GM18909 (cell line): ENCODE measurements around the gene TNRC6C.
"Not testable (repeated sequence)": the region's sequence is repeated elsewhere in the genome, so short reads cannot be mapped to it uniquely, and the experiment has no call there.

Experiments used
- ATAC-seq: cut with Tn5 transposase; IDR thresholded peaks from one replicate; pipeline ENCODE4 v1.9.1; 2021; ENCODE audit warnings: mild to moderate bottlenecking; ENCODE audit not compliant: unreplicated experiment, poor library complexity

The TNRC6C gene

DNA sequence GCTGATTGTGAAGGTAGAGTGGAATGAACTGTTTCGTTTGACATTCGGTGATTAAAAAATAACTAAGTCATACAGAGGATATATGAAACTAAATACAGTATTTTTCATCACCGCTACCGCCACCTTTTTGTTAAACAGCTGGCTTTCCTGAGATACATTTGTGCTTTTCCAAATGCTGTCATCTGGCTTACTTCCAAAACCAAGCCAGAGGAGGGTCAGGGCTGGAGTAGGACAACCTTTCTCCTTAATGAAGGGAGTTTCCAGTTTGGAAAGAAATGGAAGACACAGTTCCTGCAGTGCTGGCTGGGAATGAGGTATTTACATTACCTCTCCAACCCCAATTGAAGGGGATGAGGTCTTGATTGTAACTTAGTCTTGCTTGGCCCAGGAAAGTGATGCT lies 3.2 kb downstream of the TNRC6C start:
- ATAC-seq = no peak

DNA sequence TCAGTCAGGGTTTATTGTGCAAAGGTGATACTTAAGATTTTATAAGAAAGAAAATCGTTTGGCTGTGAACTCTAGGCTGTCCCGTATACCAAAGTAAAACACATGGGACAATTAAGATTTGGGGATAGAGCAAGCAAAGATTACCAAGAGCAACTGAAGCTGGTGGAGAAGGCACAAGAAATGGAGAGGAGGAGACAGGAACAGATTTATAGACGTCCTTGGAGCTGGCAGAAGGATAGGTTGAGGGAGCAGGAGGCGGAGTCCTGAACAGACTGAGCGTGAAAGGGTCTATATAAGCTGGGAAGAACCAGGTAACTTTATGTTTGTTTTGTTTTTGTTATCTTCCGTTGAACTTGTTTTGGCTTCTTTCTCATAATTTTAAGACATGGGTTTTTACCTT lies 3.8 kb downstream of the TNRC6C start:
- no peak for ATAC-seq

GRCh38 chr17:77963441-77963840 lies 4.9 kb downstream of the TNRC6C start:
- no peak for ATAC-seq

DNA sequence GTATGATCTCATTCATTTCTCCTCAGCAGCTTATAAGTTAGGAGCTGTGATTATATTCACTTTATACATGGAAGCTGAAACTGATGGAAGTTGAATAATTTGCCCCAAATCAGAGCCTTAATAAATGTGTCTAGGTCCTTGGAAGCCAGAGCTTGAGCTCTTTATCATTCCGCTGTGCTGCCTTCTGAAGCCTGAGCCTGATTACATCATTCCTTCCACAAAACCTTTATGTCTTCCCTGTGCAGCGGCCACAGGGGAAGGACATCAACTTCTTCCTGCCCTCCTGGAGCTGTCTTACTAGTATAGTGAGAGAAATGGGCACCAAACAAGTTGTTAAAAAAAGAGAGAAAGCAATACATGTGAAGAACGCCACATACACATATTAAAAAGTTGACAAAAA lies 6.8 kb downstream of the TNRC6C start:
- no peak for ATAC-seq

GRCh38 chr17:77966476-77966875 lies 8.0 kb downstream of the TNRC6C start:
- ATAC-seq = no peak

DNA sequence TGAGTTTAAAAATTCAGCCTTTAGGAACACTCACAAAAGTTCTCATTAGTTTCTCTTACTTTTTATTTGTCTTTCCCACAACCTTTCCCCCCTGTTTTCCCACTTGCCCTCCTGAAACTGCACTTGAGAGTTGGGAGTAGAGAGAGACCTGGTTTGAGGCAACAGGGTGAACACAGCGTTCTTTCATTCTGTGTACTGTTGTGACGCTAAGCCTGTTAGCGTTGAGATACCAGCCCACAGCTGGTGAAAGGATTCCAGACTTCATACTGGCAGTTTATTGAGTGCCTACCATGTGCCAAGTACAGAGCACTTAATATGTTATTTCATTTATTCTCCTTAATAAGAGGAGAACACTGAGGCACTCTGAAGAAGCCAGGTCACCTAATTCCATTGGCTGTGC lies 10.3 kb downstream of the TNRC6C start:
- no peak for ATAC-seq

DNA sequence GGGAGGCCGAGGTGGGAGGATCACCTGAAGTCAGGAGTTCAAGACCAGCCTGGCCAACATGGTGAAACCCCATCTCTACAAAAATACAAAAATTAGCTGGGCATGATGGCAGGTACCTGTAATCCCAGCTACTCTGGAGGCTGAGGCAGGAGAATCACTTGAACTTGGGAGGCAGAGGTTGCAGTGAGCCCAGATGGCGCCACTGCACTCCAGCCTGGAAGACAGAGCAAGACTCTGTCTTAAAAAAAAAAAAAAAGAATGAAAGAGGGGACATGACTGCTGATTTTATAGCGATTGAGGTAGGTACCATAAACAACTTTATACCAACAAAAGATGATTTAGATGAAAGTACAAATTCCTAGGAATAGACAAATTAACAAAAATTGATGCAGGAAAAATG lies 13.8 kb downstream of the TNRC6C start:
- ATAC-seq = not testable (repeated sequence)

DNA sequence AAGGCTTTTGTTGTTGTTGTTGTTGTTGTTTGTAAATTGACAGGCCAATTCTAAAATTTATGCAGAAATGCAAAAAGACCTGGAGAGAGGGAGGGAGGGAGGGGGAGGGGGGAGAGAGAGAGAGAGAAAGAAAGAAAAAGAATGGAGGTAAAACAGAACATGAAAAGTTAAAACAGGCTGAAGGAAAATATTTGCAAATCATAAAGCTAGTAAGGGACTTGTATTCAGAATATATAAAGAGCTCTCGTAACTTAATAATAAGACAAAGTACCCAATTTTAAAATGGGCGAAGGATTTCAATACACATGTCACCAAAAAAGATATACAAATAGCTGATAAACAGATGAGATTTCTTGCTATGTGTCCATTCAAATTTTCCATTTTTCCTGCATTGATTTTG lies 15.4 kb downstream of the TNRC6C start:
- ATAC-seq = no peak

- no peak for ATAC-seq
Measured at GRCh38 chr17:77974396-77974795, 15.9 kb downstream of the TNRC6C start.

GRCh38 chr17:77982430-77982829 lies 23.9 kb downstream of the TNRC6C start:
- not testable (repeated sequence) for ATAC-seq

DNA sequence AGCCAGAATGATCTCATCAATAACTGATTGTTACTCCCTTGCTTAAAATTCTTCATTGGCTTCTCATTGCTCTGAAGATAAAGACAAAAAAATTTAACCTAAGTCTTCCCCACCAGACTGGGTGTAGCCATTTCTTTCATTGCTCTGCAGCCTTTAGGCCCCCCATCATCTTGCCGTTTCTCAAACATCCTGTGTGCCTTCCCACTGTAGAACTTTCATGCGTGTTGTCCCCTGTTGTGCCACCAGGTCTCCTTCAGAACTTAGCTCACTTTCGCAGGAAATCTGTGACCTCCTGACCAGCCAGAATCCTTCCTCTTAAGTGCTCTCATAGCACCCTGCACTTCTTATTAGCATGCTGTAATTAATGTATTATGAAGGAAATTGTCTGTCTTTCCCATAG lies 31.8 kb downstream of the TNRC6C start:
- ATAC-seq = no peak

DNA sequence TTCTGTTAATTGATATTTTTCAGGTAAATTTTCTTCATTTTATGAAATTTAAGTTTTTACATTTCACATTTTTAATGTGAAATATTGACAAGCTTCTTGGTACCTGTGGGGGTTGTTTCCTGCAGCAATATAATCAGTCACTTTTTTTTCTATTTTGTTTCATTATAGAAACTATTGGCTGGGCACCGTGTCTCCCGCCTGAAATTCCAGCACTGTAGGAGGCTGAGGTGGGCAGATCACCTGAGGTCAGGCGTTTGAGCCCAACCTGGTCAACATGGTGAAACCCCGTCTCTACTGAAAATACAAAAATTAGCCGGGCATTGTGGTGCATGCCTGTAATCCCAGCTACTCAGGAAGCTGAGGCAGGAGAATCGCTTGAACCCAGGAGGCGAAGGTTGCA lies 35.2 kb downstream of the TNRC6C start:
- not testable (repeated sequence) for ATAC-seq

- no peak for ATAC-seq
Measured at GRCh38 chr17:77995146-77995852, 36.8 kb downstream of the TNRC6C start.

GRCh38 chr17:77996256-77996655 lies 37.8 kb downstream of the TNRC6C start:
- no peak for ATAC-seq

GRCh38 chr17:77999413-78000173 lies 41.1 kb downstream of the TNRC6C start:
- ATAC-seq = no peak

DNA sequence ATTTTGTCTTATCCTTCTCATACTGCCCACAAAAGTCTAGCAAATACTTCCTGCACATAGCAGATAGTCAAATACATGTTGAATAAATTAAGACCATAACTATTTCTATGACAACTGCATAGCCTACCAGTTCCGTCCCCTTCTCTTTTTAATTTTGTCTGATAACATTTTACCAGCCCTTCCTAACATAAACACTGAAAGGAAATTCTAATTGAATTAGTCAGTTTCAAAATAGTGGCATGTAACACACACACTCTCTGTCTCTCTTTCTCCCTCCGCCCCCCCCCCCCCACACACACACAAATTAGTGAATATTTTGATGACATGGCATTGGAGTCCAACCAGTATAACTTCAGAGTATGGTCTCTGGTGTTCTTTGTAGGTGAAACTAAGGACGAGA lies 41.8 kb downstream of the TNRC6C start:
- ATAC-seq = no peak

DNA sequence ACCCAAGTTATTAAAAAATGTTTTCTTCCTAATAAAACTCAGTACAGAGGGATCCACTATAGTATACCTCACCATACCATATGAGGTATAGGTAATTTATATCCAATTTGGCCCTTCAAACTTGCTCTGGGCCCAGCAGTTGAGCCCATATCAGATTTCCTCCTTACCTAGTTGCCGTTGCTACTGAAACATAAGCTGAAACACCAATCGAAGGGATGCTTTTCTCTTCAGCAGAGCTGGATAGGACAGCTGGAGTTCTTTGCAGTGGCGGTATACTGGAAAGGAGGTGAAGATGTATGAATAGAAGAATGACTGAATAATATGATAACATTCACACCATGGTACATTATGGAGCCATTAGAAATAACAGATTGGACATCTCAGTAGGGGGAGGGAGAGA lies 42.7 kb downstream of the TNRC6C start:
- ATAC-seq = no peak

DNA sequence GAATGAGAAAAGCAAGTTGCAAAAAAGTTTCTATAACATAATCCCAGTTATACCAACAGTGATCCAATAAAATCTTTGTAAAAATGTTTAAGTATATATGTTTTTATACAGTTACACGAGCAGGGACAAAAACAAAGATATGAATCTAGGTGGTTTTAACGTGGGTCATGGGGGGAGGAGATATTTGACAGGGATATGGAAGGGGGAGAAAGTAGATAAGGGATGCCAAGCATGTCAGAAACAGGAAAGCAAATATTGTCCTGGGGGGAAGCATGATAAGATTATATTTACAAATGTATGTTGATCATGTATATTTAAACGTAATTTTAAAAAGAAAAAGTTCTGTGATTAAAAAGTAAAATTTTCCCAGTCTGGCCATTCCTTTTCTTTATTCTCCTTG lies 43.1 kb downstream of the TNRC6C start:
- no peak for ATAC-seq

- no peak for ATAC-seq
Measured at GRCh38 chr17:78002166-78002565, 43.7 kb downstream of the TNRC6C start.

DNA sequence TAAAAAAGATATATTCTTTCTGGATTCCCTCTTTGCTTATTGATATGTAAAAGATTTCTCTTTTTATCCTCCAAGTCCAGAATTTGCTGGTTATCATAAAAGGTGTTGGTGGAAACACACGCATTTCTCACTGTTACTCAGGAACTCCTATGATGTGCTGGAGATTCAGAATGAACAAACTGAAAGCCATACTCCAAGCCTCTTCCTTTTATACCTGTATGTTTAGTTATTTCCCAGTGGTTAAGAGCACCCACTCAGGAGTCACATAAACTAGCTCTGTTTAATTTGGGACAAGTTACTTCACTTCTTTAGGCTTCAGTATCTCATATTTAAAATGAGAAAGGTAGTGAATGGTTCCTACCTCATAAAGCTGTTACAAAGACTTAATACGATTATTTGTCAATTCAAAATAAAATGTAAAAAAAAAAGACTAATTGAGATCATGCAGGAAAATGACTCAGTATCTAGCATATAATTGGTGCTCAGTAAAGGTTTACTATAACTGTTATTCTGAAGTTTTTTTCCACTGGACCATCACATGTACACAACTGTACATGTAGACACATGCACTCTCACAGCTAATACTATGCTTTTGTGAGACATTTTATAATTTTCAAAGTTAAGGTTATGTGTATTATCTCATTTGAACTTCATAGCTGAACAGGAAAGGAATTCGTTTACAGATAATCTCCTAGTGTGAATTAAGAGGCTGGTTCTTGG lies 47.1 kb downstream of the TNRC6C start:
- ATAC-seq = no peak

- no peak for ATAC-seq
Measured at GRCh38 chr17:78006338-78006737, 47.8 kb downstream of the TNRC6C start.
